Hematopoietic multipotent progenitor cell treated with erythropoietin and hydrocortisone succinate and interleukin-3 and kit ligand, for 8 days (in vitro differentiated cells): ENCODE data around the gene RTCA.
"Not testable (repeated sequence)": the region's sequence is repeated elsewhere in the genome, so short reads cannot be mapped to it uniquely, and the experiment has no call there.

Experiments used
- DNase-seq: peaks from one replicate; pipeline ENCODE4 v3.0.0-alpha.2; 2015

Gene RTCA

GRCh38 chr1:100265931-100266740 is at the start of gene RTCA:
RTCA (plus strand) TSS chr1:100266216; CDS start chr1:100266376, 160 bp downstream.
- peak; percentile 97 for DNase-seq

- DNase-seq = no peak
Observed at GRCh38 chr1:100217834-100218233, 48.2 kb upstream of the RTCA start.

- DNase-seq = no peak
Observed at GRCh38 chr1:100219457-100219856, 46.6 kb upstream of the RTCA start.

GRCh38 chr1:100219883-100220282 is 46.1 kb upstream of the RTCA start:
- no peak for DNase-seq

GRCh38 chr1:100222428-100222827 is 43.6 kb upstream of the RTCA start:
- DNase-seq = no peak

- DNase-seq = no peak
Observed at GRCh38 chr1:100229681-100230443, 36.2 kb upstream of the RTCA start.

- DNase-seq = no peak
Observed at GRCh38 chr1:100230765-100231164, 35.3 kb upstream of the RTCA start.

- DNase-seq = no peak
Observed at GRCh38 chr1:100231721-100232120, 34.3 kb upstream of the RTCA start.

GRCh38 chr1:100232156-100232555 is 33.9 kb upstream of the RTCA start:
- DNase-seq = no peak

- DNase-seq = not testable (repeated sequence)
Observed at GRCh38 chr1:100233566-100233965, 32.5 kb upstream of the RTCA start.

- DNase-seq = no peak
Observed at GRCh38 chr1:100234432-100234831, 31.6 kb upstream of the RTCA start.

GRCh38 chr1:100237091-100237490 is 28.9 kb upstream of the RTCA start:
- DNase-seq = no peak

- DNase-seq = no peak
Observed at GRCh38 chr1:100239961-100240360, 26.1 kb upstream of the RTCA start.

- no peak for DNase-seq
Observed at GRCh38 chr1:100240631-100241030, 25.4 kb upstream of the RTCA start.

GRCh38 chr1:100246738-100247137 is 19.3 kb upstream of the RTCA start:
- peak; percentile 39 for DNase-seq

- peak; percentile 18 for DNase-seq
Observed at GRCh38 chr1:100249155-100249536, 16.9 kb upstream of the RTCA start.

GRCh38 chr1:100249537-100250257 is 16.3 kb upstream of the RTCA start, which contains the start of gene DBT:
DBT (minus strand) TSS chr1:100249834; CDS start chr1:100249820, 14 bp downstream.
- peak; percentile 98 for DNase-seq

- DNase-seq = no peak
Observed at GRCh38 chr1:100250264-100250663, 15.8 kb upstream of the RTCA start.

- DNase-seq = no peak
Observed at GRCh38 chr1:100250807-100251206, 15.2 kb upstream of the RTCA start.

- DNase-seq = no peak
Observed at GRCh38 chr1:100252901-100253300, 13.1 kb upstream of the RTCA start.

GRCh38 chr1:100253552-100253951 is 12.5 kb upstream of the RTCA start:
- DNase-seq = no peak

GRCh38 chr1:100256273-100256672 is 9.7 kb upstream of the RTCA start:
- not testable (repeated sequence) for DNase-seq

GRCh38 chr1:100258427-100258826 is 7.6 kb upstream of the RTCA start:
- not testable (repeated sequence) for DNase-seq
